ACC112 (cell line): Measurements from ENCODE around the gene BCL2L12.

Experiments
- H2AFZ ChIP-seq: fragments of 200-600 bp; sonication (generic); one replicate; pipeline ENCODE4 v1.6.0; 2017; ENCODE audit warnings: antibody characterized with exemption, low read length; ENCODE audit not compliant: unreplicated experiment
- H3K27ac ChIP-seq: fragments of 200-600 bp; sonication (generic); 2 replicates; pipeline ENCODE4 v1.5.1; 2014; ENCODE audit warnings: low read depth, mild to moderate bottlenecking, antibody characterized with exemption, low read length, moderate library complexity
- H3K27me3 ChIP-seq: fragments of 200-600 bp; sonication (generic); 2 replicates; pipeline ENCODE4 v1.6.1; 2014; ENCODE audit warnings: mild to moderate bottlenecking, antibody characterized with exemption, low read length, moderate library complexity, mixed read lengths; ENCODE audit not compliant: insufficient read depth
- H3K36me3 ChIP-seq: fragments of 200-600 bp; sonication (generic); 2 replicates; pipeline ENCODE4 v1.6.1; 2016; ENCODE audit warnings: mild to moderate bottlenecking, antibody characterized with exemption, low read length, moderate library complexity, mixed read lengths; ENCODE audit not compliant: insufficient read depth
- H3K4me1 ChIP-seq: fragments of 200-600 bp; sonication (generic); one replicate; pipeline ENCODE4 v1.6.1; 2016; ENCODE audit warnings: low read length, mixed read lengths; ENCODE audit not compliant: insufficient read depth, unreplicated experiment, control insufficient read depth
- H3K4me3 ChIP-seq: fragments of 200-600 bp; sonication (generic); 2 replicates; pipeline ENCODE4 v1.5.1; 2014; ENCODE audit warnings: mild to moderate bottlenecking, low read depth, low read length
- H3K79me2 ChIP-seq: fragments of 200-600 bp; sonication (generic); one replicate; pipeline ENCODE4 v1.6.0; 2016; ENCODE audit warnings: low read length; ENCODE audit not compliant: control insufficient read depth, unreplicated experiment, insufficient read depth

The BCL2L12 gene

DNA sequence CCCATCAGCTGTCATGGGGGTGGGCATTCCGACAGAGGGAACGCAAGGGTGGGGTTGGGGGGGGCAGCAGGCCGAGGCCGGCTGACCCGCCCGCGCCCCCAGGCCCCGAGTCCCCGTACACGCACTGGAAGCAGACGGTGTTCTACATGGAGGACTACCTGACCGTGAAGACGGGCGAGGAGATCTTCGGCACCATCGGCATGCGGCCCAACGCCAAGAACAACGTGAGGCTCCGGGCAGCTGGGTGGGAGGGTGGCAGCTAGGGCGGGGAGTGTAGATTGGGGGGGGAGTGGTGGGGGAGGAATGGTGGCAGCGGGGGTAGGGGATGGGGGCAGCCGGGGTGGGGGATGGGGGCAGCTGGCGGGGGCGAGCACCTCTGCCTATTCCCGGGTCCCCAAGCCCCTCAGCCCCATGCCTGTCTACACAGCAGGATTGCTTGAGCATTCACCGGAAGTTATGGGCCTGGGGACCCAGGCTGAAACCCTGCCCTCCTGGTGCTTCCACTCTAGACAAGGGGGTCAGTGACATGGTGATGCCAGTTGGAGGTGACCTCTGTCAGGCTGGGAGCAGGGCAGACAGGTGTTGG lies 20.9 kb downstream of the BCL2L12 start:
- no peaks in the 10 kb centered on the region for H3K4me1 ChIP-seq
- no peaks in the 10 kb centered on the region for H3K27me3 ChIP-seq
- H3K79me2 ChIP-seq = no peaks in the 10 kb centered on the region
- H3K27ac ChIP-seq = no peak overlapping the region
- H3K4me3 ChIP-seq = no peak overlapping the region
- H3K36me3 ChIP-seq = peaks cover 3% of the 10 kb centered on the region; the same call in 1 of the 2 replicates
- H2AFZ ChIP-seq = no peak overlapping the region

DNA sequence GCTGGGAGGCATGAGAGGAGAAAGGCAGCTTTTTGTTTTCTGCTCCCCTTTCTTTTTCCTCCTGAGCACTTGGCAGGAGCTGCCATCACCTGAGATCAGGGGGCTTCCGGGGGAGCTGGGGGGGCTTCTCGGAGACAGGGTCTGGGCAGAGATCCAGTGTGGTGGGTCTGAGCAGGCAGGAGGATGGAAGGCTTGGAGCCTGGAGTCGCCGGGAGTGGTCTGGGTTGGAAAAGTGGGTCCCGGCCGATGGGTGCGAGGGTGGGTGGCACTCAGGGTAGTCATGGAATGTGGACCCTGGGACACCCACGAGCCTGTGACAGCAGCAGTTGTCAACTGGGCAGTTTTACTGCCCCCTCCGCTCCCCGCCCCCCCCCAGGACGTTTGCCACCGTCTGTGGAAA lies 21.4 kb downstream of the BCL2L12 start:
- H3K79me2 ChIP-seq = no peaks in the 10 kb centered on the region

DNA sequence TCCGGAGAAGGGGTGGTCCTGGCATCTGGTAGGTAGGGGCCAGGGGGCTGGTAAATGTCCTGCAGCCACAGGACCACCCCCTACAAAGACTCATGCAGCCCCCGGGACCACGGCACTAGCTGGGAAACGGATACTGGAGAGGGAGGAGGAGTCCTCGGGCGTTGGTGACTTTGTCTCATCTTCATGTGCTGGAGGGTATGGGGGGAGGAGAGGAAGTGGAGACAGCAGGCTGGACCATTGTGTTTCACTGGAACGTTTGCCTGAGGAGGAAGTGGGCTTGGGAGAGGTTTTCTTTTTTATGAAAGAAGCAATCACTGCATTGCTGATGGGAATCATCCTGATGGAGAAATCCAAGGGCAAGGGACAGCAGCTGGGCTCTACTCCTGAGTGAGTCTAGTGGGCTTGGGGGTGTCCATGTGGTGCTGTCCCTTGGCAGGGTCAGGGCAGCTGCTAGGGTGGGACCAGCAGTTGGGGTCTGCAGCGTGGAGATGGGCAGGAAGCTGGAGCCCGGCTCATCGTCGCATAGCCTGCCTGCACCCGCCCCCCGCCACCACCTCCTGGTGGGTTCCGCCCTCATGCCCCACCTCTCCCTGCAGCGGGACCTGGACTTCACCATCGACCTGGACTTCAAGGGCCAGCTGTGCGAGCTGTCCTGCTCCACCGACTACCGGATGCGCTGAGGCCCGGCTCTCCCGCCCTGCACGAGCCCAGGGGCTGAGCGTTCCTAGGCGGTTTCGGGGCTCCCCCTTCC lies 22.0 kb downstream of the BCL2L12 start:
- 0 out of 2 replicates have a peak, but pooled peaks cover 3% of the 10 kb centered on the region for H3K36me3 ChIP-seq

More for the DNA sequence above, 21.4 kb downstream of the BCL2L12 start:
- Histone ChIP-seq H3K27ac (no peak overlapping the region), H2AFZ (no peak overlapping the region), H3K36me3 (peaks cover 3% of the 10 kb centered on the region; the same call in 1 of the 2 replicates), H3K4me3 (no peak overlapping the region), H3K4me1 (no peaks in the 10 kb centered on the region), H3K27me3 (no peaks in the 10 kb centered on the region)

DNA sequence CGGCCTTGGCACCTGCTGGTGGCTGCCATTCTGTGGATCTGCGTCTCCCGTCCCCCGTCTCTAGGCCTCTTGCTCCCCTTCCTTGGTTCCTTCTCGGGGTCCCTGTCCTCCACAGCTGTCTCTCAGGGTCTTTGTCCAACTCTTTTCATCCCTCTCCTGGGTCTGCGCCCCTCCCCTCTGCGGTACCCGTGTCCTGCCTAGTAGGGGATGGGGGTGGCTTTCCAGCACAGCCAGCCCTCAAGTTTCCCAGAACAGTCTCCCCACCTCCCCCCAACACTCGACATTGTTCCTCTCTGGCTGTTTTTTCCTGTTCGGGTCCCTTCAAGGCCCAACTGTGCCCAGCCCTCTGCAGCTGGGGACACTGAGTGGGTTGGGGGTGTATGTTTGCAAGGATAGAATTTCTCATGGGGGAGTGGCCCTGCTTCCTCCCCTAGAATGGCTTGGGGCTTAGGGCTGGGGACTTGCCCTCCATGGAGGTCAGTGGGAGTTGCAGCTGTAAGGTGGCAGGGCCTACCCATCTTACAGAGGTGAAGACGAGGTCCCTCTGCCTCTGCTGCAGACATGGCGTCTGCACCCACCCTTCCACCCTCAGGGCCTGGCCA lies 22.9 kb downstream of the BCL2L12 start:
- Histone ChIP-seq H3K36me3 (0 out of 2 replicates have a peak, but pooled peaks cover 3% of the 10 kb centered on the region), H3K27ac (no peak overlapping the region), H3K79me2 (no peaks in the 10 kb centered on the region), H3K4me1 (no peaks in the 10 kb centered on the region), H2AFZ (no peak overlapping the region), H3K27me3 (no peaks in the 10 kb centered on the region), H3K4me3 (no peak overlapping the region)

More for the DNA sequence above, 22.0 kb downstream of the BCL2L12 start:
- H3K27ac ChIP-seq = no peak overlapping the region
- no peaks in the 10 kb centered on the region for H3K27me3 ChIP-seq
- no peaks in the 10 kb centered on the region for H3K4me1 ChIP-seq
- H3K79me2 ChIP-seq = no peaks in the 10 kb centered on the region
- no peak overlapping the region for H3K4me3 ChIP-seq
- no peak overlapping the region for H2AFZ ChIP-seq

DNA sequence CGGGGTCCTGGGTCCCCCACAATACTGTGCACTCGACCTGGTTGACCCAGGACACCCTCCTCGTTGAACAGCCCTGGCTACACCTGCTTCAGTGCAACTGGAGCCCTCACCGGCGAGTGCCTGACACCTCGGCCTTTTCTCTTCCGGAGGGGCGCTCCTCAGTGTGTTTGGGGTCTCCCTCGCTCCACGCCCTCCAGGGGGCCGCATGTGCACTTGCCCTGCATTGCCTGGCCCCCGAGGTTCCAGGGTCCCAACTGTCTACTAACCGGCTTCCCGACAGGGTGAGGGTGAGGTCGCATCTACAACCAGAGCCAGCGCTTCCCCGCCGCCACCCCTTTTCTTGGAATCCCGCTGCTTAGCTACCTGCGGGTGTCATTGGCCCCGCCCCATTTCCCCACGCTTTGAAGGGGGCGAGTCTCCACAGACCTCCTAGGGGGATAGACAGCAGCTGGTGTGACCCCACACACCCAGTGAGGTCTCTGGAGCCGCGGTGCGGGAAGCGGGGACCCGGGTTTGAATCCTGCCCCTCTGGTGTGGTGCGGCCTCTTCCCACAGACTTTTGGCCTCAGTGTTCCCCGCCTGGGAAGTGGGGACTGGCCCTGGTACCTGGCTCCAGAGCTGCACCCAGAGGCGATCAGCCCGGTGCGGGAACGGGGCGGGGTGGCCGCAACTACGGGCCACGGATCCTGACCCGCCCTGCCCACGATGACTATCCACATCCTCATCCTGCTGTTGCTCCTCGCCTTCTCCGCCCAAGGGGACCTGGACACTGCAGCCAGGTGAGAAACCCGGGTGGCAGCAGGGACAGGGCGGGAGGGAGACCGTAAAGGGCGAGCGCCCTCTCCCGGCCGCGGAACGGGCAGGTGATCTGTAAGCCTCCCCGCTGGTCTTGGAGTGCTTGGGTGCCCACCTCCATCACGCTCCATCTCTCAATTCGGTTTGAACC lies 23.7 kb downstream of the BCL2L12 start, which contains the start of gene ADM5:
ADM5 (plus strand) TSS at position 462 of the 946 bp plus-strand sequence; CDS start at position 706, 244 bp downstream.
- Histone ChIP-seq H3K4me1 (no peaks in the 10 kb centered on the region), H2AFZ (peak within 1 kb of the TSS; percentile 84), H3K79me2 (no peaks in the 10 kb centered on the region), H3K4me3 (peak within 1 kb of the TSS; percentile 81), H3K27ac (peak within 1 kb of the TSS; percentile 29; the same call in 1 of the 2 replicates), H3K27me3 (no peaks in the 10 kb centered on the region), H3K36me3 (no peaks in the 10 kb centered on the region)

DNA sequence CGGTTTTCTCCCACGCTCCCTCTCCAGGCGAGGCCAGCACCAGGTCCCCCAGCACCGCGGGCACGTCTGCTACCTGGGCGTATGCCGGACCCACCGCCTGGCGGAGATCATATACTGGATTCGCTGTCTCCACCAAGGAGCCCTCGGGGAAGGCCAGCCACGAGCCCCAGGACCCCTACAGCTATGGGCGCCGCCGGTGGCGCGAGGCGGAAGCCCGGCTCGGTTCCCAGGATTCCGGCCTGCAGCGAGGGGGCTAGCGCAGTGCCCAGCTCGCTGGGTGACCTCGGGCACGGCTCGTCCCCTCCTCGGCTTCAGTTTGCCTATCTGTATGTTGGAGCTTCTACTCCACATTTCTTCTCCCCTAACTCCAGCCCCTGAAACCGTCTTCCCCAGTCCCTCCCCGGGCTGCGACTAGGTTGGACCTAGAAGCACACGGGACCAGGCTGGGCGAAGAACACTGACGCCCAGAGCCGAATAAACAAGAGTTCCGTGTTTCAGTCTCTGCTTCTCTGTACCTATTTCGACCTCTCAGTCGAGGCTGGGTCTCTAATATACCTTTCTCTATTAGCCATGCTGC lies 24.4 kb downstream of the BCL2L12 start:
- peak overlapping the region; percentile 81 for H3K4me3 ChIP-seq
- H3K36me3 ChIP-seq = no peaks in the 10 kb centered on the region
- H3K27ac ChIP-seq = peak overlapping the region; percentile 29; the same call in 1 of the 2 replicates
- H3K4me1 ChIP-seq = no peaks in the 10 kb centered on the region
- peak overlapping the region; percentile 84 for H2AFZ ChIP-seq
- no peaks in the 10 kb centered on the region for H3K79me2 ChIP-seq
- H3K27me3 ChIP-seq = no peaks in the 10 kb centered on the region

DNA sequence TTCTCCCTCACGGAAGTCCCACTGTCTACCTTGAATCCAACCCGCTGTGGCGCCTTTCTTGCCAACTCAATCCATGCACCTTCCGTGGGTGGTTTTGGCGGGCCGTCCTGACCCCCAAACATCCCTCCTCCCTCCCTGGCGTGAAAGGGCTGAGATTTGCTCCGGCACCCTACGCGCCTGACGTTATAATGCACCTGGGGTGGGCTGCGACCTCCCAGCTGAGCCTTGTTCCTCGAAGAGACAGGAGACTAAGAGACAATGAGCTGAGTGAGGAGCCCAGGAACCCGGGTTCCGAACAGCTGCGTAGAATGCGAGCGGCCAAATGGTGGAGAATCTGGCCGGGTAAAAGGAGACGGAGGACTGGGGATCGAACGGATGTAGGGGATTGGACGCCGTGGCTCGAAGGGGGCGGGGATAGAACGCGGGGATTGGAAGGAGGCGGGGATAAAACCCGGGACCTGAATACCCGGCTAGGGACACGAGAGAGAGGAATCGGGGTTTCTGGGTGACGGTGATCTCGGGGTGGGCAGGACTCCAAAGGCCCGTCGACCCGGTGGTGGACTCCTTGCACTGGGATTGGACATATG lies 25.0 kb downstream of the BCL2L12 start, which contains the start of gene CPT1C:
CPT1C (plus strand) TSS at position 461 of the 587 bp plus-strand sequence. CDS start 1,137 bp downstream, outside the sequence.
- Histone ChIP-seq H3K4me3 (peak within 1 kb of the TSS; percentile 81), H3K36me3 (no peaks in the 10 kb centered on the region), H2AFZ (peak within 1 kb of the TSS; percentile 84), H3K27me3 (no peaks in the 10 kb centered on the region), H3K79me2 (no peaks in the 10 kb centered on the region), H3K4me1 (no peaks in the 10 kb centered on the region), H3K27ac (peak within 1 kb of the TSS; percentile 29; the same call in 1 of the 2 replicates)

DNA sequence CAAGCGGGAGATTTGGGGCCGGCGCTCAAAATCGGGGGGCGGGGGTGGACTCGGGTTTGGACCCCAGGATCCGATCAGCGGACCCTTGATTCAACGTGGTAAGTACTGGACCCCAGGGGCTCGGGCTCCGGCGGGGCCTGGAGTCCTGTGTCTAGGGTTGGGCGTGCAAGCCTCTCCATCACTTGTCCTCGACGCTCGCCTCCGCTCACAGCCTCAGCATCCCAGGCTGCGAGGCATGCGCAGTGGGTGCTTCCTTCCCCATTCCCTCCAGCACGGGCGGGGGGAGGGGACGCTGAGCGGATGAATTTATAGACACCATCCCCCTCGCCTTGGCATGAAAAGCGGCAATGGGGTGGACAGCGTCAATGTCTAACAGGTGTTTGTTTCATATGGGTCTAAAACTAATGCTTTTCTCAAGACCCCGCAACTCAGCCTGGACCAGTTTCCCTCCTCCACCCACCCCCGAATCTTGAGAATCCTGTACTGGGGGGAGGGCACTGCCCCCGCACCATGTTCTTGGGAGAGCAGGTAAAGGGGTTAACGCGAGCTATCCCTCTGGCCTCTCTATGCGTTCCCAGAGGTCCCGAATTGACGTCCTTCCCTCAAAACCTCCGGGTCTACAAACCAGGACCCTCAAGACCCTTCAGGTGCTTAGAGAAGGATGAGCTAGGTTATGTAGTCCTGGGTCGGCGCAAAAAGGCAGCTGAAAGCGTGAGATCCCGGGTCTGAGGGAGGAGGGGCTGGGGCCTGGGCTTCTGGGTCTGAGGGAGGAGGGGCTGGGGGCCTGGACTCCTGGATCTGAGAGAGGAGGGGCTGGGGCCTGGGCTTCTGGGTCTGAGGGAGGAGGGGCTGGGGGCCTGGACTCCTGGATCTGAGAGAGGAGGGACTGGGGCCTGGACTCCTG lies 25.8 kb downstream of the BCL2L12 start:
- Histone ChIP-seq H3K4me1 (no peaks in the 10 kb centered on the region), H2AFZ (no peak overlapping the region), H3K4me3 (peak overlapping the region; percentile 81), H3K36me3 (no peaks in the 10 kb centered on the region), H3K27me3 (no peaks in the 10 kb centered on the region), H3K79me2 (no peaks in the 10 kb centered on the region), H3K27ac (no peak overlapping the region)

DNA sequence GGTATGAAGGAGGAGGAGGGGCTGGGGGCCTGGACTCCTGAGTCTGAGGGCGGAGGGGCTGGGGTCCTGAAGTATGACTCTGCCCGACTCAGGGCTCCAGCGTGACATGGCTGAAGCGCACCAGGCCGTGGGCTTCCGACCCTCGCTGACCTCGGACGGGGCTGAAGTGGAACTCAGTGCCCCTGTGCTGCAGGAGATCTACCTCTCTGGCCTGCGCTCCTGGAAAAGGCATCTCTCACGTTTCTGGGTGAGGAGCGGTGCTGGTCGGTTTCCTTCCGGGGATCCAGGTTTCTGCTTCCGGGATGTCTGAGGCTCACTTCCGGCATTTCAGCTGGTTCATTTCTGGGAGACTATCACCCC lies 26.4 kb downstream of the BCL2L12 start:
- H2AFZ ChIP-seq = no peak overlapping the region

More for the DNA sequence above, 26.4 kb downstream of the BCL2L12 start:
- Histone ChIP-seq H3K79me2 (no peaks in the 10 kb centered on the region), H3K27ac (no peak overlapping the region), H3K27me3 (no peaks in the 10 kb centered on the region), H3K4me3 (peak overlapping the region; percentile 81), H3K36me3 (no peaks in the 10 kb centered on the region), H3K4me1 (no peaks in the 10 kb centered on the region)
